ENCODE results near the gene RPL23. TPM values are rescaled to one million over a fixed set of nuclear protein-coding genes. Genes with fewer than 3 reads are reported as not detected.
"Not testable (repeated sequence)": the region's sequence is repeated elsewhere in the genome, so short reads cannot be mapped to it uniquely, and the experiment has no call there.

The RPL23 gene
- total RNA-seq, 3 donors from 2014 or later, result 2,350 to 2,556 (median 2,362) TPM

- Mint-ChIP-seq H3K4me1 (ENCODE audit: low read depth) (peaks cover 20% of the 10 kb centered on the region), H3K9me3 (no peaks in the 10 kb centered on the region), H3K27me3 (ENCODE audit: low read depth) (no peaks in the 10 kb centered on the region), H3K4me3 (no peak overlapping the region), H3K36me3 (ENCODE audit: insufficient read depth) (no peaks in the 10 kb centered on the region)
- DNase-seq, result no peak
- ATAC-seq, result no peak
Observed at GRCh38 chr17:38864636-38865398, 11.3 kb upstream of the RPL23 start.

GRCh38 chr17:38861399-38861843 lies 7.9 kb upstream of the RPL23 start:
- peaks cover 1% of the 10 kb centered on the region for H3K4me1 Mint-ChIP-seq (ENCODE audit: low read depth)
- no peaks in the 10 kb centered on the region for H3K36me3 Mint-ChIP-seq (ENCODE audit: insufficient read depth)
- DNase-seq, result no peak
- peak; percentile 69 to 77 for ATAC-seq
- H3K9me3 Mint-ChIP-seq, result no peaks in the 10 kb centered on the region
- H3K4me3 Mint-ChIP-seq, result no peak overlapping the region
- no peaks in the 10 kb centered on the region for H3K27me3 Mint-ChIP-seq (ENCODE audit: low read depth)

- Mint-ChIP-seq H3K27me3 (ENCODE audit: low read depth) (no peaks in the 10 kb centered on the region), H3K4me3 (no peak overlapping the region), H3K9me3 (no peaks in the 10 kb centered on the region), H3K36me3 (ENCODE audit: insufficient read depth) (peaks cover 13% of the 10 kb centered on the region), H3K4me1 (ENCODE audit: low read depth) (peaks cover 12% of the 10 kb centered on the region)
- ATAC-seq (no peak), DNase-seq (no peak)
Observed at GRCh38 chr17:38857271-38857670, 3.8 kb upstream of the RPL23 start.

- H3K36me3 Mint-ChIP-seq (ENCODE audit: insufficient read depth), result peaks cover 34% of the 10 kb centered on the region
- H3K27me3 Mint-ChIP-seq (ENCODE audit: low read depth); ATAC-seq; DNase-seq; H3K9me3 Mint-ChIP-seq: not testable (repeated sequence)
- peak overlapping the region; percentile 38 for H3K4me3 Mint-ChIP-seq
- peaks cover 27% of the 10 kb centered on the region for H3K4me1 Mint-ChIP-seq (ENCODE audit: low read depth)
Observed at GRCh38 chr17:38855101-38855714, 1.7 kb upstream of the RPL23 start.

GRCh38 chr17:38852771-38853291 lies 690 bp downstream of the RPL23 start:
- ATAC-seq (peak; percentile 3 to 10), DNase-seq (no peak)
- Mint-ChIP-seq H3K4me3 (peak overlapping the region; percentile 99), H3K9me3 (no peaks in the 10 kb centered on the region), H3K27me3 (ENCODE audit: low read depth) (no peaks in the 10 kb centered on the region), H3K4me1 (ENCODE audit: low read depth) (peaks cover 36% of the 10 kb centered on the region), H3K36me3 (ENCODE audit: insufficient read depth) (peaks cover 50% of the 10 kb centered on the region)

GRCh38 chr17:38851434-38851833 lies 2.1 kb downstream of the RPL23 start:
- ATAC-seq, result no peak
- no peak for DNase-seq

GRCh38 chr17:38850374-38850773 lies 3.1 kb downstream of the RPL23 start:
- ATAC-seq, result no peak
- H3K4me3 Mint-ChIP-seq, result peak overlapping the region; percentile 99
- H3K27me3 Mint-ChIP-seq (ENCODE audit: low read depth), result no peaks in the 10 kb centered on the region
- H3K4me1 Mint-ChIP-seq (ENCODE audit: low read depth), result peaks cover 36% of the 10 kb centered on the region
- peaks cover 50% of the 10 kb centered on the region for H3K36me3 Mint-ChIP-seq (ENCODE audit: insufficient read depth)
- no peaks in the 10 kb centered on the region for H3K9me3 Mint-ChIP-seq
- DNase-seq, result no peak

More at GRCh38 chr17:38851434-38851833, 2.1 kb downstream of the RPL23 start:
- Mint-ChIP-seq H3K36me3 (ENCODE audit: insufficient read depth) (peaks cover 50% of the 10 kb centered on the region), H3K4me1 (ENCODE audit: low read depth) (peaks cover 36% of the 10 kb centered on the region), H3K4me3 (peak overlapping the region; percentile 99), H3K27me3 (ENCODE audit: low read depth) (no peaks in the 10 kb centered on the region), H3K9me3 (no peaks in the 10 kb centered on the region)

- Mint-ChIP-seq H3K4me3 (peak overlapping the region; percentile 54), H3K36me3 (ENCODE audit: insufficient read depth) (peaks cover 50% of the 10 kb centered on the region), H3K4me1 (ENCODE audit: low read depth) (peaks cover 30% of the 10 kb centered on the region), H3K9me3 (no peaks in the 10 kb centered on the region), H3K27me3 (ENCODE audit: low read depth) (no peaks in the 10 kb centered on the region)
- no peak for ATAC-seq
- DNase-seq, result no peak
Observed at GRCh38 chr17:38848939-38849605, 4.4 kb downstream of the RPL23 start.

- DNase-seq, result no peak
- no peak for ATAC-seq
- Mint-ChIP-seq H3K4me3 (no peak overlapping the region), H3K36me3 (ENCODE audit: insufficient read depth) (peaks cover 50% of the 10 kb centered on the region), H3K27me3 (ENCODE audit: low read depth) (no peaks in the 10 kb centered on the region), H3K9me3 (no peaks in the 10 kb centered on the region), H3K4me1 (ENCODE audit: low read depth) (peaks cover 26% of the 10 kb centered on the region)
Observed at GRCh38 chr17:38848557-38848891, 5.0 kb downstream of the RPL23 start.

- no peak for DNase-seq
- Mint-ChIP-seq H3K4me3 (no peak overlapping the region), H3K27me3 (ENCODE audit: low read depth) (no peaks in the 10 kb centered on the region), H3K36me3 (ENCODE audit: insufficient read depth) (peaks cover 10% of the 10 kb centered on the region), H3K4me1 (ENCODE audit: low read depth) (peaks cover 9% of the 10 kb centered on the region), H3K9me3 (no peaks in the 10 kb centered on the region)
- no peak for ATAC-seq
Observed at GRCh38 chr17:38844261-38844757, 9.2 kb downstream of the RPL23 start.

- H3K36me3 Mint-ChIP-seq (ENCODE audit: insufficient read depth), result peaks cover 7% of the 10 kb centered on the region
- ATAC-seq (no peak), DNase-seq (no peak)
- H3K4me3 Mint-ChIP-seq, result peak overlapping the region; percentile 99
- no peaks in the 10 kb centered on the region for H3K9me3 Mint-ChIP-seq
- peaks cover 29% of the 10 kb centered on the region for H3K4me1 Mint-ChIP-seq (ENCODE audit: low read depth)
- H3K27me3 Mint-ChIP-seq (ENCODE audit: low read depth), result no peaks in the 10 kb centered on the region
Observed at GRCh38 chr17:38825762-38826247, 27.7 kb downstream of the RPL23 start.

GRCh38 chr17:38824899-38825761 lies 28.4 kb downstream of the RPL23 start, which contains the start of gene CWC25:
Gene CWC25 (minus strand): TSS chr17:38825321. CDS start chr17:38825183, 138 bp downstream.
- peak; percentile 95 for DNase-seq
- H3K9me3 Mint-ChIP-seq, result no peaks in the 10 kb centered on the region
- H3K4me1 Mint-ChIP-seq (ENCODE audit: low read depth), result peaks cover 32% of the 10 kb centered on the region
- H3K4me3 Mint-ChIP-seq, result peak within 1 kb of the TSS; percentile 99
- H3K27me3 Mint-ChIP-seq (ENCODE audit: low read depth), result no peaks in the 10 kb centered on the region
- peaks cover 14% of the 10 kb centered on the region for H3K36me3 Mint-ChIP-seq (ENCODE audit: insufficient read depth)
- peak; percentile 87 for ATAC-seq

GRCh38 chr17:38815576-38816193 lies 37.8 kb downstream of the RPL23 start:
- no peaks in the 10 kb centered on the region for H3K9me3 Mint-ChIP-seq
- peaks cover 7% of the 10 kb centered on the region for H3K4me1 Mint-ChIP-seq (ENCODE audit: low read depth)
- no peaks in the 10 kb centered on the region for H3K27me3 Mint-ChIP-seq (ENCODE audit: low read depth)
- H3K4me3 Mint-ChIP-seq, result no peak overlapping the region
- peak; percentile 82 to 89 for ATAC-seq
- peaks cover 14% of the 10 kb centered on the region for H3K36me3 Mint-ChIP-seq (ENCODE audit: insufficient read depth)
- DNase-seq, result no peak

Measured in activated T-cell treated with anti-CD3 and anti-CD28 coated beads, Interleukin-2, amount 50 U/mL, for 4 hours (primary cell).